Left ventricle myocardium inferior (tissue), 1 donor: ENCODE measurements around the gene WNT6. TPM values are rescaled to one million over a fixed set of nuclear protein-coding genes. Genes with fewer than 3 reads are reported as not detected.

Experiments used
- DNase-seq: peaks from one replicate; pipeline ENCODE4 v3.0.0-alpha.2; 2020
- H3K27ac ChIP-seq: fragments of 200-600 bp; replicated peaks from 2 replicates; pipeline ENCODE4 v1.8.0; 2021
- H3K27me3 ChIP-seq: fragments of 200-600 bp; 2 replicates; pipeline ENCODE4 v1.8.0; 2021; ENCODE audit warnings: low read depth
- H3K36me3 ChIP-seq: fragments of 200-600 bp; 2 replicates; pipeline ENCODE4 v1.8.0; 2021
- H3K4me1 ChIP-seq: fragments of 200-600 bp; 2 replicates; pipeline ENCODE4 v1.8.0; 2021
- H3K4me3 ChIP-seq: fragments of 200-600 bp; 2 replicates; pipeline ENCODE4 v1.8.0; 2021; ENCODE audit warnings: mild to moderate bottlenecking, moderate library complexity
- H3K9me3 ChIP-seq: fragments of 200-600 bp; replicated peaks from 2 replicates; pipeline ENCODE4 v1.8.0; 2021
- intact Hi-C: fragments of 100-400 bp; cut with micrococcal nuclease; formaldehyde crosslinking; loops from one replicate; pipeline ENCODE4 v1.11.0; 2022
- total RNA-seq: library from RNA; stranded (reverse); fragmentation: NEBNext Ultra II Directional; extraction: Animal tissue kit (Norgen Biotek cat#: 25700); gene quantifications from one replicate; pipeline ENCODE4 v1.2.1, GENCODE V29; 2021
- TF ChIP-seq, protein P1 (sequence below): fragments of 200-600 bp; IDR thresholded peaks from 2 replicates; pipeline ENCODE4 v1.8.0; 2021; ENCODE audit warnings: antibody characterized with exemption, mild to moderate bottlenecking, borderline replicate concordance
- donor health status: DM: no; HTN: yes; CAD: no; lungs with severe emphysema.

The WNT6 gene
- total RNA-seq, 1 donor from 2014 or later: 1.0 TPM

DNA sequence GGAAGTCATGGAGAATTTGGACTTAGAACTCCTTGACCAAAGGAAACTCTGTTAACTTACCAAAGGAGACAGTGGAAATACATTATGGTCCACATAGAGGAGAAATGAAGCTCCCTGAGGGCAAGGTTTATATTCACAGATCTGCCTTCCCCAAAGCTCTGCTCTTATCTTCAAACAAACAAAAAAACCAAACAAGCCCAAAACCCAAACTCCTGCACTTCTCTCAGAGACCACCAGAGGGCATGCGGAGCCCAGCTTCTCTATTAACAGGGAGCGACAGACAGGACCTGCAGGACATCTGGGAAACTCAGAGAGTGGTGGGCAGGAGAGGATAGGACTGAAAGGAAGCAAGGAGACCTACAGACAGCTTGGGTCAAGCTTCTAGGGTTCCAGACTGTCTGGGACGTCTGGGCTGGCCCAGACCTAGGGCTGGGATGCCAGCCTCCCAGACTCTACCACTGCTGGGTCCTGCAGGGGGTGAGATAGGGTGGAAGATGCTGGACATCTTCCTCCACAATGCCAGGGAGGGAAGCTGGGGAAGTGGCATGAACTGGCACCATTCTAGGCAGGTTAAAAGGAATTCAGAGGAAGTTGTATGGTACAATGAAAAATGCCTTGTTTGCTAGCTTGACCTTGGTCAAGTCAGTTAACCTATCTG is 17.1 kb downstream of the WNT6 start:
- Histone ChIP-seq H3K9me3 (no peaks in the 10 kb centered on the region), H3K36me3 (no peaks in the 10 kb centered on the region), H3K27me3 (peaks cover 100% of the 10 kb centered on the region), H3K27ac (no peak overlapping the region), H3K4me3 (no peak overlapping the region), H3K4me1 (peaks cover 28% of the 10 kb centered on the region)
- intact Hi-C loops: no loop called here
- DNase-seq: peak; percentile 52
- TF ChIP-seq, protein P1, sequence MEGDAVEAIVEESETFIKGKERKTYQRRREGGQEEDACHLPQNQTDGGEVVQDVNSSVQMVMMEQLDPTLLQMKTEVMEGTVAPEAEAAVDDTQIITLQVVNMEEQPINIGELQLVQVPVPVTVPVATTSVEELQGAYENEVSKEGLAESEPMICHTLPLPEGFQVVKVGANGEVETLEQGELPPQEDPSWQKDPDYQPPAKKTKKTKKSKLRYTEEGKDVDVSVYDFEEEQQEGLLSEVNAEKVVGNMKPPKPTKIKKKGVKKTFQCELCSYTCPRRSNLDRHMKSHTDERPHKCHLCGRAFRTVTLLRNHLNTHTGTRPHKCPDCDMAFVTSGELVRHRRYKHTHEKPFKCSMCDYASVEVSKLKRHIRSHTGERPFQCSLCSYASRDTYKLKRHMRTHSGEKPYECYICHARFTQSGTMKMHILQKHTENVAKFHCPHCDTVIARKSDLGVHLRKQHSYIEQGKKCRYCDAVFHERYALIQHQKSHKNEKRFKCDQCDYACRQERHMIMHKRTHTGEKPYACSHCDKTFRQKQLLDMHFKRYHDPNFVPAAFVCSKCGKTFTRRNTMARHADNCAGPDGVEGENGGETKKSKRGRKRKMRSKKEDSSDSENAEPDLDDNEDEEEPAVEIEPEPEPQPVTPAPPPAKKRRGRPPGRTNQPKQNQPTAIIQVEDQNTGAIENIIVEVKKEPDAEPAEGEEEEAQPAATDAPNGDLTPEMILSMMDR: peak; percentile 94

DNA sequence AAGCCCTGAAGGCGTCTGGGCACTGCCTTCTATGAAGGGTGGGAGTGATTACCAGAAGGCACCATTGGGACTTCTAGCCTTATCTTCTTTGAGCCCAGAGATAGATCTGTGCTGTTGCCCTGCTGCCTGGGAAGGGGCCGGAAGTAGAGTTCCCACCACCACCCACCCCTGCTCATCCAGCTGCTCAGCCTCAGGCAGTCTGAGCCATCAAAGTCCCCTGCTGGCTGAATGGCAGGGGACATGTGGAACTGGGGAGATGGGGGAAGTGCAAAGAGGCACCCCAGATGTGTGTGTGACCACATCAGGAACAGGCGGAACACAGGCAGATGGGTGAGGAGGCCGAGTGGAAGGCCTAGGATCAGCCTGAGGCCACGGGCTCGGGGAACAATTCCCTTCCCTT is 17.7 kb downstream of the WNT6 start:
- no peak overlapping the region for H3K27ac ChIP-seq
- peaks cover 28% of the 10 kb centered on the region for H3K4me1 ChIP-seq
- no peaks in the 10 kb centered on the region for H3K9me3 ChIP-seq
- no peaks in the 10 kb centered on the region for H3K36me3 ChIP-seq
- peaks cover 100% of the 10 kb centered on the region for H3K27me3 ChIP-seq
- H3K4me3 ChIP-seq: no peak overlapping the region
- peak; percentile 5 for DNase-seq
- intact Hi-C loops: no loop called here
- TF ChIP-seq, protein P1: no peak

DNA sequence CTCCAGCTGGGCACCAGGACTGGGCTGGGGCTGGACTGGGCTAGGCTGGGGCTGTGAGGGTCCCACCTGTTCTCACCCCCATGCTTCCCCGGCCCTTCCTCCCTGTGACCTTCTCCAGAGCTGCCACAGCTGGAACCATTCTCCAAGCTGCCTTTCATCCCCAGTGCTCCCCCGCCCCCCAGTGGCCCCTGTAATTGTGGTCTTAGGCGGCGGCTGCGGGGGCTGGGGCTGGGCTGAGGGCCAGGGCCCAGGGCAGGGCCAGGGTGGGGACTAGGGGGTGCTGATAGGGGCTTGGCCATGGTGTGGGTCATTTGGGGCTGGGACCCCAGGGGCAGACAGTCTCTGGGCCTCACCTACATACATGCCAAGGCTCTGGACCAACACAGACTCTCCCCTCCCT is 18.3 kb downstream of the WNT6 start:
- peak; percentile 7 for DNase-seq
- Histone ChIP-seq H3K36me3 (no peaks in the 10 kb centered on the region), H3K4me3 (no peak overlapping the region), H3K9me3 (no peaks in the 10 kb centered on the region), H3K4me1 (peaks cover 29% of the 10 kb centered on the region), H3K27me3 (peaks cover 100% of the 10 kb centered on the region), H3K27ac (no peak overlapping the region)
- TF ChIP-seq, protein P1: no peak
- intact Hi-C loops: no loop called here

DNA sequence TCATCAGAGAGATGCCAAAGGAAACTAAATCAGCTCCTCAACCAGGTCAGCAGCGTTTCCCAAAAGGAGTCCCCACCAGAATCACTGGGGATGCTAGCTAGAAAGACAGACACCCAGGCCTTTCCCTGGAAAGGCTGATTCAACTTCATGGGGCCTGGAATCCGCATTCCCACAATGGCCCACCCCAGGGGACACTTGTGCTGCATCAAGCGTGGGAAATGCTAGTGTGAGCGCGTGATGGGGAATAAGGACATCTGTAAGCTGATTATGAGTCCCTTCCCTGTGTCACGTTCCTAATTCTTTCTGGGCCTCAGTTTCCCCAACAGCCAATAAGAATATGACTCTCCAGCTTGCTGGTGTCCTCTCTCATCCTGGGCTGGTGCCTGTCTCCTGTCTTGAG is 18.9 kb downstream of the WNT6 start:
- Histone ChIP-seq H3K4me3 (no peak overlapping the region), H3K27me3 (peaks cover 100% of the 10 kb centered on the region), H3K9me3 (no peaks in the 10 kb centered on the region), H3K36me3 (no peaks in the 10 kb centered on the region), H3K4me1 (peaks cover 29% of the 10 kb centered on the region), H3K27ac (no peak overlapping the region)
- TF ChIP-seq, protein P1: no peak
- intact Hi-C loops: no loop called here
- DNase-seq: peak; percentile 13

DNA sequence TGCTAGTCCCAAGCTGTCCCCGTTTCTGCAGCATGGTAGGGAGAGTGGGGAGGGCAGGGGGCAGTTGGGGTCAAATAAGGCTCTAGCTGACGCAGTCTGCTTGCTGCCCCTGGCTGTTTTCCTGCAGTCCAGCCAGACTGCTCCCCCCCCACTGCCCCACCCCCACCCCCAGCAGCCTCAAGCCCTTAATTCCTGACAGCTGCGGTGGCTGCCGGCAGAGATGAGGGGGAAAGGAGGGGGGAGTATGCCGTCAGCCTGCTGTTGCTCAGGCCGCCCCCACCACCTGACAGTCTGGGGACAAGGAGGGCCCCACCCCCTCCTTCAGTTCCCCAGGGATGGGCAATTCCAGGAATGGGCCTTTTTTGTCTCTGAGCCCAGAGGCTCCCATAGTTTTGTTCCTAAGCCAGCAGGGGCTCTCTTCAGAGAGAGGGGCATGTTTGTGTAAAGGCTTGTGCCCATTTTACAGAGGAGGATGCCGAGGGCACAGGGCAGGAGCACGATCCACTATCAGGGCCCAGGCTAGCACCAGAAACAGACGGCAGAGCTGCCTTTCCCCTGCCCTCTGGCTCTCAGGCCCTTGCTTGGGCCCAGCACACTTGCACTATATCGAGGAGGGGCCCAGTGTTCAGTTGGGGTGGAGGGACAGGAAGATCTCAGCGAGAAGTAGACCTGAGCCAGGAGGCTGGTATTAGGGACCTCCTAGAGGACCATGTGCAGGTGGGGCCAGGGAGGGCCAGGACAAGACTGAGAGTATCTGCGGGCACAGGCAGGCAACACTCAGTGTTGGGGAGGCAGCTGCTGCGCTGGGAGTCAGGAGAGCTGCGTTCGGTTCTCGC is 19.5 kb downstream of the WNT6 start:
- peaks cover 100% of the 10 kb centered on the region for H3K27me3 ChIP-seq
- intact Hi-C loops: no loop called here
- H3K27ac ChIP-seq: no peak overlapping the region
- peaks cover 31% of the 10 kb centered on the region for H3K4me1 ChIP-seq
- H3K4me3 ChIP-seq: no peak overlapping the region
- H3K36me3 ChIP-seq: no peaks in the 10 kb centered on the region
- H3K9me3 ChIP-seq: no peaks in the 10 kb centered on the region
- DNase-seq: peak; percentile 12
- TF ChIP-seq, protein P1: no peak
